COLO668 (cell line): ENCODE results near the gene SLC22A2.
A peak's percentile ranks its signal among the peaks of the same experiment; 100 is the strongest.

Experiments used
- DNase-seq: peaks from one replicate; lab custom pipeline; 2025; ENCODE audit not compliant: unreplicated experiment; lab: John Stamatoyannopoulos, UW

The SLC22A2 gene

DNA sequence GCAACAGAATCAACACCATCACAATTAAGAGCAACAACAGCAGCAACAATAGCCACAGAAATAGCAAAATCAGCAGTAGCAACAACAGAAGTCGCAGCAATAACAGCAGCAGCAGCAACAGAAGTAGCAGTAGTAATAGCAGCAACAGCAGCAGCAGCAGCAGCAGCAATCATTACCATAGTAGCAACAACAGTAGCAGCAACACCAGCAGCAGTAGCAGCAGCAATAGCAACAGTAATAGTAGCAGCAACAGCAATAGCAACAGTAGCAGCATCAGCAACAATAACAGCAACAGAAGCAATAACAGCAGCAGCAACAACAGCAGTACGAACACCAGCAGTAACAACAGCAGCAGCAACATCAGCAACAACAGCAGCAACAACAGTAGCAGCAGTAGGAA lies 39.8 kb downstream of the SLC22A2 start:
- DNase-seq = no peak

DNA sequence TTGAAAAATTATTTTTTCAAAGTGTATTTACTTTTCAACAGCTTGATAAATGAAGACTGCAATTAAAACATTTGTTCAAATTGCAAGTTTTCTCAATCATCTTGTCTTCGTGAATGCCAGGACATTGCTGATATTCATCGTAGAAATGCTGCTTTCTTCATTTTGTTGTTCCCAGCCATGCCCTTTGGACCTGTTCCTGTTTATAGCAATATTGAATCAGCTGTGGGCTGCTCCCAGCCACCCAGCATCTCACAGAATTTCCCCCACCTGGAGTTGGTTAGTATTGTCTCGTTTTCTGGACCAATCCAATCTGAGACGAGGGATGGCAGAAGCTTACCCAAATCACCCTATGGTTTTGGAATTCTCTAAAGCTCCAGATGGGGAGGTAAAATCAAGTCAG lies 40.8 kb downstream of the SLC22A2 start:
- no peak for DNase-seq

DNA sequence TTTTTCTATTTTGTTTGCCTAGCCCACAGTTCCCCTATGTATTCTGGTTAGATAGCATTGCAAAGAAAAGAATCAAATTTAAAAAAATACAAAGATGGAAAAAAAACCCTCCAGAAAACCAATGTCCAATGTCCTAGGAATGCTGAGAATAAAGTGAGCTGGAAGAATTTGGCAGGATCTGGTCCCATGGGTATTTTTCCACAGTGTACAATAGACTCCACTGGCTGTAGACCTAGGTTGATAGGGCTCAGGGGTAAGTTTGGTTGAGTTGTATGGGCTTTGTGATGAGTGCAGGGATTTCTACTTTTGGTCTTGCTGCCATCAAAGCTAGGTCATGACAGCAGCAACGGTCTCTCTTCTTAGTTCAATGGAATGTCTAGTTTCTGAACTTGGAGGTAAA lies 41.5 kb downstream of the SLC22A2 start:
- DNase-seq = no peak

DNA sequence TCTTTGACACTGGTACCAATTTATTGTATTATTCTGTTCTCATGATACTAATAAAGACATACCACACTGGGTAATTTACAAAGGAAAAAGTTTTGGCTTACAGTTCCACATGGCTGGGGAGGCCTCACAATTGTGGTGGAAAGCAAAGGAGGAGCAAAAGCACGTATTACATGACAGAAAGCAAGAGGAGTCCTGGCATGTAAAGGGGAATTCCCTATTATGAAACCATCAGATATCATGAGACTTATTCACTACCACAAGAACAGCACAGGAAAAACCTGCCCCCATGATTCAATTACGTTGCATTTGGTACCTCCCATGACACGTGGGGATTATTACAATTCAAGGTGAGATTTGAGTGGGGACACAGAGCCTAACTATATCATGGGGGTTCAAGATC lies 43.4 kb downstream of the SLC22A2 start:
- DNase-seq = no peak

DNA sequence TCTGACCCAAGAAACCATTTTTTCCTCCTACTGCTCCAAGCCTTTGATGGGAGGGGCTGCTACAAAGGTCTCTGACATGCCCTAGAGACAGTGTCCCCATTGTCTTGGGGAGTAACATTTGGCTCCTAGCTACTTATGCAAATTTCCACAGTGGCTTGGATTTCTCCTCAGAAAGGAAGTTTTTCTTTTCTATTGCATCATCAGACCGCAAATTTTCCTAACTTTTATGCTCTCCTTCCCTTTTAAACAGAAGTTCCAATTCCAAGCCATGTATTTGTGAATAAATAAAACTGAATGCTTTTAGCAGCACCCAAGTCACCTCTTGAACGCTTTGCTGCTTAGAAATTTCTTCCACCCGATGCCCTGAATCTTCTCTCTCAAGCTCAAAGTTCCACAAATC lies 51.0 kb downstream of the SLC22A2 start:
- DNase-seq = no peak

DNA sequence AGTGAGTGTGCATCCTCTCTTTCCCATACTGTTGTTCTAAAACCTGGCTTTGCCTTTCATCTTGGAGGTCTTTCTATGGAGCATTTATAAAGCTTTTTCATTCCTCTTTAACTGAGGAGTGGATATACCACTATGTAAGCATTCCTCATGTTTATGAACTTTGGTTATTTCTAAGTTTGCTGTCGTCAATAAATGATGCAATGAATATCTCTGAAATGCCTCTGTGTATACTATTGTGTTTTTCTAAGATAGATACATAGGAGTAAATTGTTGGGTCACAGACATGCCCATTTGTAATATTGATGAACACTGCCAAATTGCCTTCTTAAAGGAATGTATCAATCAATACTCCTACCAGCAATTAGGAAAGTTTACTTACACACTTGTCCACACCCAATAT lies 53.9 kb downstream of the SLC22A2 start:
- no peak for DNase-seq

DNA sequence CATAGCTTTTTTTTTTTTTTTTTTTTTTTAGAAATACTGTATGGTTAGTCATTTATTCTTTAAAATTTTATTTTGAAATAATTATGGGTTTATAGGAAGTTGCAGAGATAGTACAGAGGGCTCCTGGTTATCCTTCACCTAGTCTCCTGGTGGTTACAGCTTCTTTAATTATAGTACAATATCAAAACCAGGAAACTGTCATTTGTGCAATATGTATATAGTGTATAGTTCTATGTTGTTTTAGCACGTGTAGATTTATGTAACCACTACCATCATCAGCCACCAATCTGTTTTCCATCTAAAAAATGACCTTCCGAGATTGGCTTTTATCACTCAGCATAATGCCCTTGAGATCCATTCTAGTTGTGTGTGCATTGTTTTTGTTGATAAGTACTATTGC lies 54.7 kb downstream of the SLC22A2 start:
- no peak for DNase-seq

DNA sequence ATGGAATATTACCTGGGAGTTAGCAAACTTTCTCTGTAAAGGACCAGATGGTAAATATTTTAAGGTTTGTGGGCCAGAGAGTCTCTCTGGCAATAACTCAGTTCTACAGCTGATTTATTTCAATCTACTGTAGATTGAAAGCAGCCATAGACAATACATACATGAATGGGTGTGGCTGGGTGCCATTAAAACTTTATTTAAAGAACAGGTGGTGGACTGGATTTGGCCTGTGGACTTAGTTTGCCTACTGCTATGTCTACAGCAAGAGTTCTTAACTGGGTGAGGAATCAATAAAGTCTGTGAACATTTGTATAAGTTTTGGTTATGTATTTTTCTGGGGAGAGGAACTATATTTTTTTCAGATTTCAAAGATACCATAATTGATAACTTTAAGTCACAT lies 55.1 kb downstream of the SLC22A2 start:
- no peak for DNase-seq

DNA sequence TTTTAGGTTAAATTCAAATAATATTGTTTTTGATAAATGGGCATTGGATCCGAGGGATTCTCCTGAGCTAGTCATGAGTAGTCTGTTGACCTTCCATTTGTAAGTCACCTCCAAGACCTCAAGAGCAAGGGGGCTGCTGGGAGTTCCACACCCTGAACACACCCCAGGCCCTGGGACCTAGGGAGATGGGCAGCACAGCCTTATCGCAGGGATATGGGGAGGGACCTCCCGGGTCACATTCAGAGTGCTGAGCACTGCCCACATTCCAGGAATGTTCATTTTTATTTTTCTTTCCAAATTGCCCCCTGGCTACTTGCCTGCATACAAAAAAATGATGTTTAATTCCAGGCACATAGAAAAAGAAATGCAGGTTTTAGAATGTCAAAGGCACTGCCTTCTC lies 55.5 kb downstream of the SLC22A2 start:
- DNase-seq = no peak

DNA sequence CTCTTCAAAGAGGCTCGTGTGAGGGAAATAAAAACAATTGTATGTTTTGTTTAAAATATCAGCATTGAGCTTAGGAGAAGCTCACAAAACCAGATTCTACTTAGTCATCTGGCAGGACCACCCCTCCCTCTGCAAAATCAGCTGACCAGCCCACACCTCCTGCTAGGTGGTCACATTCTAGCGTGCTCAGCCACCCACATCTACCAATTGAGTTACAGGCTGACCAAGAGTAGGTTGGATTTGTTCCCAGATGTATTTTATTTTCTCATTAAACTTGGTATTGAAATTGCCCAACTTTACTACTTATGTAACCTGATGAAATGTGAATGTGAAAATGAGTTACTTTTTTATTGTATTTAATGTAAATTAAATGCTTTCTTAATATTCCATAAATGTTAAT lies 56.2 kb downstream of the SLC22A2 start:
- no peak for DNase-seq

DNA sequence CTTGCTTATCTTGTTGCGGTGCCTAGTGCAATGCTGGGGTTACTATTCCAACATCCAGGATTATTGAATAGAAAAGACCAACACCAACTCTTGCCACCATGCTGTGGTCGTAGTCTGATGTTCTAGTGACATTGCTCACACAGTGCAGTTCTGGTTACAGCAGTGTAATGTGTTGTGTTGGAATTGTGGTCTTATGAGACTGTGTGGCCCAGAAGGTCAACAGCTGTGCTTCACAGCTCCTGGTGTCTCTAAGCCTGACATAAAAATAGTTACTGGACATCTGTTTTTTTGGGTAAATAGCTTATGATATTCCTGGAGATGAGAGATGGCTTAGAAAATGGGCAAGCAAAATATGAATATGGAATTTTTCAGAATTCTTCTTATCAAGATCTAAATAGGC lies 57.6 kb downstream of the SLC22A2 start:
- no peak for DNase-seq

DNA sequence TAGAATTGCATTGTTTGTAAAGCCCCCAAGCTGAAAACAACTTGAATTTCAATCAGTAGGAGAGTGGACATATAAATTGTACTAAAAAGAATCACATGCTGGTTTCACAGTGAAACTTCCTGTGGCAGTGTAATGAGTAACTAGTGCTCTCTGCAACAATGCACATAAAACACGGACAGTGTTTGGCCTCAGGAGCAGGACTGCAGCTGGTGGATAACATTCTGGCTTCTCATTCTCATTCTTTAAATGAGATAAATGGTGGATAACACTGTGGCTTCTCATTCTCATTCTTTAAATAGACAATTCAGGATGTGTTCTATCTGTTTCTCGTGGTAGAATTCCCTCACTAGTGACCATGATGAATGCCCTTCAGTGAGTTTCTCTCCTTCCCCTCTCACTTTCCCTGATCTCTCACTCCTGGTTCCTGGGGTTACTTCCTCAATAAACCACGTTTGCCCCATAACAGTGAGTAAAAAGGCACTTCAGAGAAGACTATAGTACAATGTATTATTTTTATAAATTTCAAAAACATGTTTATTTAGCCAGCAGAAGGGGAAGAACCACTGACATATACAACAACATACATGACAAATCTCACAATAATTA lies 59.9 kb downstream of the SLC22A2 start:
- DNase-seq = peak; percentile 7

DNA sequence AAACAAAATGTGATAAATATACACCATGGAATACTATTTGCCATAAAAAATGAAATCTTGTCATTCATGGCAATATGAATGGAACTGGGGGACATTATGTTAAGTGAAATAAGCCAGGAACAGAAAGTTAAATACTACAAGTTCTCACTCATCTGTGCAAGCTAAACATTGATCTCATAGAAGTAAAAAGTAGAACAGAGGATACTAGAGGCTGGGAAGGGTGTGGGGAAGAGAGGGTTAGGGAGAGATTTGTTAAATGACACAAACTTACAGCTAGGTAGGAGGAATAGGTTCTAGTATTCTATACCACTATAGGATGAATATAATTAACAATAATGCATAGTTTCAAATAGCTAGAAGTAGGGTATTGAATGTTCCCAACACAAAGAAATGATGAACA lies 61.0 kb downstream of the SLC22A2 start:
- no peak for DNase-seq

DNA sequence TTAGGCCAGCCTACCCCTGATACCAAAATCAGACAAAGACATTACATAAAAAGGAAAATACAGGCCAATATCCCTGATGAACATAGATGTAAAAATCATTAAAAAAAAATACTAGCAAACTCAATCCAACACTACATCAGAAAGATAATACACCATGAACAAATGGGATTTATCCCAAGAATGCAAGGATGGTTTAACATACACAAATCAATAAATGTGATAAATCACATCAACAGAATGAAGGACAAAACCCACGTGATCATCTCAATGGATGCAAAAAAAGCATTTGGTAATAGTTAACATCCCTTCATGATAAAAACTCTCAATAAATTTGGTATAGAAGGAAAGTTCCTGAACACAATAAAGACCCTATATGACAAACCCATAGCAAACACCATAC lies 63.8 kb downstream of the SLC22A2 start:
- DNase-seq = no peak

DNA sequence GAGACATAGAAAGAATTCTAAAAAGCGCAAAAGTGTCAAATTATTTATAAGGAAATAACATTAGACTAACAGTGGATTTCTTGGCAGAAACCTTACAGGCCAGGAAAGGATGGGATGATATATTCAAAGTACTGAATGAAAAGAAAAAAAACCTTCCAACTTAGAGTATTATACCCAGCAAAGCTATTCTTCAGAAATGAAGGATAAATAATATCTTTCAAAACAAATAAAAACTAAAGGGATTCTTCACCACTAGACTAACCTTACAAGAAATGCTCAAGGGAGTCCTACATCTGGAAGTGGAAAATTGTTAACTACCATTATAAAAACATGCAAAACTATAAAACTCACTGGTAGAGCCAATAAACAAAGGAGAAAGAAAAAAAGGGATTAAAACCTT lies 65.8 kb downstream of the SLC22A2 start:
- DNase-seq = no peak

DNA sequence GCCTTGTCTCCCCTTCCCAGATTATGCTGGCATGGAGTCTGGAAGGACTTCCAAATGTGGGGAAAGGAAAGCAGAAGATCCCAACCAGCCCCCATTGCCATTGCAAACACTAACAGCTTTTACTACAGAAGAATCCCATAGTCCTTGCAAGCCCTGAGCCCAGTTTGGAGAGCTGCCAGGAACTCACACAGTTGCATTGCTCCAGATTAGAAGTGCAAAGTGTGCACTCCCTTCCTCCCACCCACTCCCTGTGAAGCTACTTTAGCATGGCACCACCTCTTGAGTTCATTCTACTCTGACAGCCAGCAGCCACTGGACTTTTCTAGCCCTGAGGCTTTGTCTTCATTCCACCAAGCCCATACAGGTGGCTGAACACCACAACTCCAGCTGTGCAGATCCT lies 67.6 kb downstream of the SLC22A2 start:
- DNase-seq = no peak

DNA sequence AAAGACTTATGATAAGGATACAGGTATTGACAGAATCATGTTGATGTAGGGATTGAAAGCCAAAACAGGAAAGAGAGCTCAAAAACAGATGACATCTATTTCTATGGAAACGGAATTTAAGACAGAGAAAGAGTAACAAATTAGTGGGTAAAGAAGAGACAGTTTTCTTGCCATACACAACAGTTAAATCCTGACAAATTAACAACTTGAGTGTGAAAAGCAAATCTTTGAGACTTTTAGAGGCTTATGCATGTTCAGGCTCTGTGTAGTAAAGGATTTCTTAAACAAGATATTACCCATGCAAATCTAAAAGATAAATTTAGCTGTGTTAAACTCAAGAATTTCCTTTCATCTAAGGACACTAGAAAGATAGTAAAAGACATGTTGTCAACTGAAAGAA lies 68.5 kb downstream of the SLC22A2 start:
- no peak for DNase-seq

DNA sequence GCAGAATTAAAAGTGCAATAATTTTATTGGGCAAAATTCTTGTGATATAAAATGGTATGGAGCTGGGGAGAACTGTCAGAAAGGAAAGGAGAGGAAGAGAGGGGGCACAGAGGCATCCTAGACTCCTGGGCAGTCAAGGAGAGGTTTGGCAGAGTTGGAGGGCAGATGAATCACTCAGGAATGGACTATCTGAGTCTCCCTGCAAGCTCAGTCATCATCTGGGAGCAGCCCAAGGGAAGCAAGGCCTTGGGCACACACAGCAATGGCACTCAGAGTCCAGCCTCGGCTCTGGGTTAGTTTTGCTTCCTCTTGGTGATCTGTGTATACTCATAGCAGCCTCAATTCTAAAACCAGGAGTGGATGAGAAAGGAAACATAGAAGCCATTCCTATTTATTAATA lies 69.8 kb downstream of the SLC22A2 start:
- DNase-seq = no peak

DNA sequence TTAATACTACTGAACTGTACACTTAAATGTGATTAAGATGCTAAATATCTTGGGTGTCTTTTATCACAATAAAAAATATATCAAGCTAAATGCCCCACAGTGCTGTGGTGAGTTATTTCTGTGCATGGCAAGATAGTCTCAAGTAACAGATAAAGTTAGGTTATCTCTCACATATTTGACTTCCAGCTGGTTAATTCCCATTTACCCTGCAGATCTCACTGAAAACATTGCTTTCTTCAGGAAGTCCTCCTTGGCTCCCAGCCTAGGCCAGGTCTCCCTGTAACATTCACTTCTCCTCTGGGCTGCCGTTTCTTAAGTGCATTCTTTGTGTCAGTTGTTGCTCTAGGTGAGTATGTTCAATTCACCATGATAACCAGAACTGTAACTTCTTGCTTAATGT lies 77.9 kb downstream of the SLC22A2 start:
- no peak for DNase-seq

DNA sequence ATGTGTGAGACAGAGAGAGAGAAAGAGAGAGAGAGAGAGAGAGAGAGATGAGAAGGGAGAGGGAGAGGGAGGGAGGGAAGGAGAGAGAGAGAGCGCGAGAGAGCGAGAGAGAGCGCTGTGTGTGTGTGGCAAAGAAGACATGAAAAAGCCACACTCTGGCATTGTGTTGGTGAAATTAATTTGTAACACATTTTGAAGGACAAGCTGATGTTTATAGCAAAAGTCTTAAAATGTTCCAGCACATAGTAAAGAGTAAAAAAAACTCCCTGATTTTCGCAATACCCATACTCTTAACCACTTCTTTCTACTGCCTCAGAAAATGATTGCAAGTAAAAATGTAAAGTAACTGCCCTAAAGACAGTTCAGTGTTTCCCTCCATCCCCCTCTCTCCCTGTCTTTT lies 80.3 kb downstream of the SLC22A2 start:
- DNase-seq = no peak

DNA sequence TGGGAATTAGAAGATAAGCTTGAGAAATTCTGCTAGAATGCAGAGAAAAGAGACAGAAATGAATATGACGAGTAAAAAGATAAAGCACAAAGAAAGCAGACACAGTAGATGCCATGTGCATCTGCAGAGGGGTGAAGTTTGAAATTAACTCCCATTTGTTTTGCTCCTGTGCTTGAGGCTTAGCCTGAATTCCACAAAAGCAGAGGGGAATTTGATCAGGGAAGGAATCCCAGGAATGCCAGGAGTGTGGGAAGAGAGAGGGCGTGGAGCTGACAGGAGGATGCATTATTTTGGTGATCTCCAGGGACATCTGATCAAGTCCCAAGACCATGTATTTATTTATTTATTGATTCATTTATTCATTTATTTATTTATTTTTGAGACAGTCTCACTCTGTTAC lies 81.4 kb downstream of the SLC22A2 start:
- no peak for DNase-seq

DNA sequence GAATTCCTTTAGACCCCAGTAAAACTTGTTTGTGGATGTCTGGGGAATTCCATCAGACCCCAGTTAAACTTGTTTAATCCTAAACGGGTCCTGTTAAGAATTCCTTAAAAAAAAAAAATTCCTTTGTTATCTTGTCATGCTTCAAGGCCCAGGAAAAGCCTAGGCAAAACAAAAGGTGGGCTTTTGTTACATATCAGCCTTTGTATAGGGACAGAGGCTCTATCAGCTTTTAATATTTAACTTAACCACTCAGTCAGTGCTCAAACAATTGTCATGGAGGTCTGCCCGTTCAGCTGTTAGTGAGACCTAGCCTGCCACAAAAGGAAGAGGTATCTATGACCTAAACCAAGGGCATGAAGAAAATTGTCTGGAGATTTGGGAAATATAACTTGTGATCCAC lies 83.9 kb downstream of the SLC22A2 start:
- DNase-seq = no peak

DNA sequence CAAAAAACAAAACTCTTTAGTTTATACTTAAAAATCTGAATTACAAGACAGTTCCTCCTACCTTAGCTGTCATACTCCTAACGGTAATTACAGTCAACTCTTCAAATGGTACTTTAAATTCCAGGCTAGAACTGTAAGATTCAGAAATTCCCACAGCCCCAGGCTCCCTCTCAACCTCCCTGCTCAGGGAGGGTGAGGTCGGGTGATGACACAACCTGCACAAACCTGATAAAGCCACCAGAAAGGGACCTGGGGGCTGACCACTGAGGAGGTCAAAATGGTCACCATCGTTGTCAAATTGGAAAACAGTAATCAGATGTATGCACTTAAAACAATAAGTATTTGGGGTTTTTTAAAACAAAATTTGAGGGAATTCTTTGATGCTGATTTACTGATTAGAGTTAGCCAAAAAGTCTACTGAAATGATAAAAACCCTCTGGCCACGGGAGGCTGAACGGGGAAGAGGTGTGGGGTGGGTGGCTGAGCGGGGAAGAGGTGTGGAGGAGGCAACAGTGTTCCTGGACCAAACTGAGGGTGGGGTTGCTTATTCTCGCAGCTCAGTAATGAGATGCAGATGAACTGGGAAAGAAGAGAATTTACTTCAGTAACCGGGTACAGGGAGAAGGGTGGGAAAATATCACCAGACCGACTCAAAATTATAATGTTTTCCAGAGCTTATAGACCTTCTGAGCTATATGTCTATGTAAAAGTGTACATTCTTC lies 84.7 kb downstream of the SLC22A2 start:
- no peak for DNase-seq
